Measurements from ENCODE around the gene KRTAP10-4.
"Not testable (repeated sequence)": the region's sequence is repeated elsewhere in the genome, so short reads cannot be mapped to it uniquely, and the experiment has no call there.

KRTAP10-4 gene

DNA sequence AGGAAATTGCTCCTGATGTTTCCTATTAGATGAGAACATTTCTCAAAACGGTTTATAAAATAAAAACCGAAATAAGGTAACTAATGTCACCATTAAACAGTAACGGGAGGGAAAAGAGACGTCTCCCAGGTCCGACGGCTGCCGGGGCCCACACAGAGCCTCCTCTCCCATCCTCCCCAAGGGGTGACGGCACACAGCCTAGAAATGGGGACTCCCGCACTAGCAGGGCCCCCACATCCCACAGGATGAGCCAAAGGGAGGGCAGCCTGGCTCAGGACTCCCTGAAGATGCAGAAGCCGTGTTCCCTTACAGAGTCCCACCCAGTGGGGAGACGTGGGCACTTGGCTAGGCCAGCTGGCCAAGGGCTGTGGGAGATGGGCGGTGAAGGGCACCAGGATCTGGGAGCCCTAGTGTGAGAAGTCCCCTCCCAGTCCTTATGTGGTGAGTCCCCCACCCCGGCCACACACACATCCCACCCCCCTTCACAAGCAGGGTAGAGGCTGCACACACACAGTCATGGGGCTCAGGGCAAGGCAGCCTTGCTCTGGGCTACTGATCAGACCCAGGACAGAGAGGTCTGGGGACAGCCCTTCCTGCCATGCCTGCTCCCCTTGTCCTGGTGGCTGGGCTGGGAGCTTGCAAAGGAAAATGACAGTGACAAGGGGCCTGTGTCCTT, 18.2 kb upstream of the KRTAP10-4 start:
- DNase-seq (ENCODE audit: insufficient read length, low spot score) (no peak), FAIRE-seq (no peak)
- TF ChIP-seq, protein P1, sequence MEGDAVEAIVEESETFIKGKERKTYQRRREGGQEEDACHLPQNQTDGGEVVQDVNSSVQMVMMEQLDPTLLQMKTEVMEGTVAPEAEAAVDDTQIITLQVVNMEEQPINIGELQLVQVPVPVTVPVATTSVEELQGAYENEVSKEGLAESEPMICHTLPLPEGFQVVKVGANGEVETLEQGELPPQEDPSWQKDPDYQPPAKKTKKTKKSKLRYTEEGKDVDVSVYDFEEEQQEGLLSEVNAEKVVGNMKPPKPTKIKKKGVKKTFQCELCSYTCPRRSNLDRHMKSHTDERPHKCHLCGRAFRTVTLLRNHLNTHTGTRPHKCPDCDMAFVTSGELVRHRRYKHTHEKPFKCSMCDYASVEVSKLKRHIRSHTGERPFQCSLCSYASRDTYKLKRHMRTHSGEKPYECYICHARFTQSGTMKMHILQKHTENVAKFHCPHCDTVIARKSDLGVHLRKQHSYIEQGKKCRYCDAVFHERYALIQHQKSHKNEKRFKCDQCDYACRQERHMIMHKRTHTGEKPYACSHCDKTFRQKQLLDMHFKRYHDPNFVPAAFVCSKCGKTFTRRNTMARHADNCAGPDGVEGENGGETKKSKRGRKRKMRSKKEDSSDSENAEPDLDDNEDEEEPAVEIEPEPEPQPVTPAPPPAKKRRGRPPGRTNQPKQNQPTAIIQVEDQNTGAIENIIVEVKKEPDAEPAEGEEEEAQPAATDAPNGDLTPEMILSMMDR (IDR thresholded peaks at IDR 0.05; ENCODE audit: insufficient read depth, missing control alignments): no peak

DNA sequence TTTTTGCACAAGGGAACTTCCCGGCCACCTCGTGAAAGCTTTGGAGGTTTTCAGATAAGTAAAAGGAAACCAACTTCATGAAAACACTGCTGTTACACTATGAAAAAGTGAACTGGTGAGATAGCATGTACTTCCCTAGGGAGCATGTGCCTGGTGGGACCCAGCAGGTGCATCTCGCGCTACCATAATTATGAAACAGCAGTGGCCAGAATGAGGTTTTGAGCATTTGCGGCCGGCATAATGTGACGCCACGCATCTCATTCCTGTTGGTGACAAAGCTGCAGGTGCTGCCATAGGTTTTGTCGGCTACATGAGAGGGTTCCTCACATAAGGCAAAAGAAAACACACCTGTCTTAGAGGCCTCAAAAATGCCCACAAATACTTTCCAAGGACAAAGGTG, 16.6 kb upstream of the KRTAP10-4 start:
- FAIRE-seq (no peak), DNase-seq (ENCODE audit: insufficient read length, low spot score) (no peak)
- TF ChIP-seq, protein P1 (IDR thresholded peaks at IDR 0.05; ENCODE audit: insufficient read depth, missing control alignments): no peak

DNA sequence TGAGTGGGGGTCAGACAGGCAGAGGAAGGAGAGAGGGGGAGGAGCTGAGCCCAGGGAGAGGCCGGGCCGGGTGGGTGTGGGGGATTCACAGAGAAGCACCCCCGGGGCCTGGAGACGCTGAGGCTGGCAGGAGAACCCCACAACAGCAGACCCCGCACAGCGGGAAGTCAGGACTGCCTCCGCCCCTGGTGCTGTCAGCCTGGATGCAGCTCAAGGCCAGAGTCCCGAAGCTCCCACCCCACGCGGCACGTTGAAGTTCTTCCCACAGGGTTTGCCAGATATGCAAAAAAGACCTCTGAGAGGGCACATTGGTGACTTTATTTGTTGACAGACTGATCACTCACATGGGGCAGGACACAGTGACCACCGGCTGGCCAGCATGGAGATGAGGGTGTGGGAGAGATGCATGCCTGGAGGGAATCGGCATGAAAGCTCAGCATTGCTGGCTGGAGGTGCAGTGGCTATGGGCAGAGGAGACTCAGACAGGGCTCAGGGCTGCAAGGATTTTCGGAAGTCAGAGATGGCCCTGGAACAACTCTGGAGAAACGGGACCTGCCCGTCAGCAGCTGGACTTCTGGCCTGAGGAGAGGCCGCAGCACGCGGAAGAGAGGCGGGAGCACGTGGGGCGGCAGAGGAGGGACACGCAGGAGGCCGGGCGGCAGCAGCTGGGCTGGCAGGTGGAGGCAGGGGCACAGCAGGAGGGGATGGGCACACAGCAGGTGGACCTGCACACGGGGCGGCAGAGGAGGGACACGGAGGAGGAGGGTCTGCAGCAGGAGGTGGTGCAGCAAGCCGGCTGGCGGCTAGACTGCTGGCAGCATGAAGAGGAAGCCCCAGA, 15.8 kb upstream of the KRTAP10-4 start:
- TF ChIP-seq, protein P1 (IDR thresholded peaks at IDR 0.05; ENCODE audit: insufficient read depth, missing control alignments): no peak
- FAIRE-seq (no peak), DNase-seq (ENCODE audit: insufficient read length, low spot score) (no peak)

DNA sequence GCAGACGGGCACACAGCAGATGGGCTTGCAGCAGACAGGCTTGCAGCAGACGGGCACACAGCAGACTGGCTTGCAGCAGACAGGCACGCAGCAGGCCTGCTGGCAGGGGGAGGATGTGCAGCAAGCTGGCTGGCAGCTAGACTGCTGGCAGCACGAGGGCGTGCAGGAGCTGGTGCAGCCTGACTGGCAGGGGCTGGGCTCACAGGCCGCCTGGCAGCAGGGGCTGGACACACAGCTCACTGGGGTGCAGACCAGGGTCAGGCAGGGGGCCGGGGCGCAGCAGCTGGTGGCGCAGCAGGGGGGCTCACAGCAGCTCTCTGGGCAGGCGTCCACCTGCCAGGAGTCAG, 15.2 kb upstream of the KRTAP10-4 start:
- FAIRE-seq; DNase-seq (ENCODE audit: insufficient read length, low spot score): not testable (repeated sequence)

DNA sequence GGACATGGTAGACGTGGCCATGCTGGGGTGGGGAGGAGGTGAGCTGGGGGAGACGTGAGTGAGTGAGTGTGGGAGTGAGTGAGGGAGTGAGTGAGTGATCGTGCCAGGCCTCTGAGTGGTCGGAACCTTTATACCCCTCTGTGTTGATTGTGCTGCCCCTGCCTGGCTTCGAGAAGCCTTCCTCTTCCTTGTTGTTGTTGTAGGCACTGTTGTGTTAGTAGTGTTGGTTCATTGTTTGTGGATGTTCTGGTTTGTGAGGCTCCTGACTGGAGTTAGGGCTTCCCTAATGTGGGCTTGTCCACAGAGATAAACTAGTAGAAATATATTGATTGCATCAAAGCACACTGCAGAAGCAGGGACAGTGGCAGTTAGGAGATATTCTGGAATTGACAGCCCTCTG, 14.8 kb upstream of the KRTAP10-4 start, which contains the start of gene KRTAP10-3:
TSS of gene KRTAP10-3 (minus strand) at position 101 of the 400 bp plus-strand sequence. CDS start at position 21, 80 bp downstream.
- TF ChIP-seq, protein P1 (IDR thresholded peaks at IDR 0.05; ENCODE audit: insufficient read depth, missing control alignments): no peak
- FAIRE-seq: no peak
- no peak for DNase-seq (ENCODE audit: insufficient read length, low spot score)

DNA sequence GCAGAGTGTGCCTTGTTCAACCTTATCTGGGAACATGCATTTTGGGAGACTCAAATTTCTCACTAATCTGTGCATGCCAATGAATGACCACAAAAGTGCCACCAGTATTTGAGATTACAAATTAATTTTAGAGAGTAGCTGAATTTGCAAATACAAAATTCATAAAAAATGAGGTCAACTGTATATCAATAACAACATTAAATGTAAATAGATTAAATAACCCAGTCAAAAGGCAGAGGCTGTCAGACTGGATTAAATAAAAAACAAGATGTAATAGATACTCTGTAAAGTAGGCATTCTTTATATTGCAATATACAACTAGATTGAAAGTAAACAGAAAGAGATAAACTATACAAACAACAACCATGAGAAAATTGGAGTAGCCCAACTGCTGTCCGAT, 9.4 kb upstream of the KRTAP10-4 start:
- no peak for FAIRE-seq
- TF ChIP-seq, protein P1 (IDR thresholded peaks at IDR 0.05; ENCODE audit: insufficient read depth, missing control alignments): no peak
- DNase-seq (ENCODE audit: insufficient read length, low spot score): no peak

DNA sequence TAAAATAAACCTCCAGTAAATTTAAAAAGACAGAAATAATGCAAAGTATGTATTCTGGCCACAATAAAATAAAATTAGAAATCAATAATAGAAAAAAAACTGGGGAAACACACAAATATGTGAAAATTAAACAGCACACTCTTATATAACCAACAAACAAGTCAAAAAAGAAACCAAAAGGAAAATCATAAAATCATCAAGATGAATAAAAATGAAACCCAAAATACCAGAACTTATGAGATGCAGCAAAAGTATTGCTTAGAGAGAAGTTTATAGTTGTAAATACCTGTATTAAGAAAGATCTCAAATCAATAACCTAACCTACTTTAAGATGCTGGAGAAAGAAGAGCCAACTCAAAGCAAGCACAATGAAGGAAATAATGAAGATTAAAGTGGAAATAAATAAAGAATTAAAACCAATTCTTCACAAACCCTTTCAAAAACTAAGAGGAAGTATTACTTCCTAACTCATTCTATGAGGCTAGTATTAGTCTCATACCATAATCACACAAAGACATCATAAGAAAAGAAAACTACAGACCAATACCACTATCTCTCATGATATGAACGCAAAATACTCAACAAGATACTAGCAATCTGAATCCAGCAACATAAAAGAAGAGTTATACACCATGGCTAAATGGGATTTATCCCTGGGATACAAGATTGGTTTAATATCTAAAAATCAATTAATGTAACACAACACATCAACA, 8.5 kb upstream of the KRTAP10-4 start:
- TF ChIP-seq, protein P1 (IDR thresholded peaks at IDR 0.05; ENCODE audit: insufficient read depth, missing control alignments): no peak
- no peak for FAIRE-seq
- DNase-seq (ENCODE audit: insufficient read length, low spot score): no peak
